H1 (cell line): ENCODE results near the gene RIMKLA. TPM values are rescaled to one million over a fixed set of nuclear protein-coding genes. Genes with fewer than 3 reads are reported as not detected.

Experiments
- CTCF ChIA-PET: fragments of 300-600 bp; sonication (Branson Sonifier 250); formaldehyde crosslinking; loops from one replicate; lab custom pipeline; 2021; ENCODE audit not compliant: partially characterized antibody; lab: Charles Lee
- POLR2A ChIA-PET: fragments of 300-600 bp; sonication (Branson Sonifier 250); formaldehyde crosslinking; loops from one replicate; lab custom pipeline; 2021; ENCODE audit warnings: inconsistent platforms; ENCODE audit not compliant: partially characterized antibody; lab: Charles Lee
- DNase-seq, 2 experiments: peaks; one replicate each; pipeline versions ENCODE4 v3.0.0 to v3.0.0-alpha.2; 2010 to 2022; ENCODE audit warnings: low spot score in 2 of 2, low read depth in 1 of 2, mixed read lengths in 1 of 2
- FAIRE-seq: peaks from 2 replicates; lab custom pipeline; 2011; peaks lifted over from hg19 to GRCh38; lab: Jason Lieb, UNC
- H2AFZ ChIP-seq: 2 replicates; pipeline ENCODE4 v1.8.1; 2012; ENCODE audit warnings: low read length, inconsistent platforms
- H2AK5ac ChIP-seq: 2 replicates; pipeline ENCODE4 v1.6.1; 2013; ENCODE audit warnings: low read depth, low read length
- H2BK120ac ChIP-seq: replicated peaks from 2 replicates; pipeline ENCODE3; 2013; ENCODE audit warnings: low read depth, low read length, inconsistent platforms
- H2BK12ac ChIP-seq: 2 replicates; pipeline ENCODE4 v1.6.1; 2013; ENCODE audit warnings: low read depth, low read length
- H2BK15ac ChIP-seq: 2 replicates; pipeline ENCODE4 v1.6.1; 2013; ENCODE audit warnings: low read length
- H2BK20ac ChIP-seq: 2 replicates; pipeline ENCODE4 v1.6.1; 2013; ENCODE audit warnings: low read length
- H2BK5ac ChIP-seq: 2 replicates; pipeline ENCODE4 v1.6.1; 2013; ENCODE audit warnings: low read depth, low read length
- H3K14ac ChIP-seq: 2 replicates; pipeline ENCODE4 v1.6.1; 2013; ENCODE audit warnings: inconsistent platforms; ENCODE audit not compliant: insufficient read length
- H3K18ac ChIP-seq: 2 replicates; pipeline ENCODE4 v1.6.1; 2013; ENCODE audit warnings: low read length; ENCODE audit errors: extremely low read depth
- H3K23ac ChIP-seq: 2 replicates; pipeline ENCODE4 v1.6.1; 2013; ENCODE audit warnings: inconsistent platforms; ENCODE audit not compliant: insufficient read length
- H3K23me2 ChIP-seq: 2 replicates; pipeline ENCODE4 v1.6.1; 2013; ENCODE audit warnings: low read depth, low read length
- H3K27ac ChIP-seq: 2 replicates; pipeline ENCODE4 v1.6.1; 2011; ENCODE audit warnings: low read depth, low read length, inconsistent platforms
- H3K27me3 ChIP-seq, 4 experiments: replicated peaks in 1 of 4; 1 replicate in 1 of 4; 2 replicates in 3 of 4; pipeline versions ENCODE4 v1.6.1 to v1.8.1; 2011 to 2013; ENCODE audit warnings: low read length in 3 of 4, mild to moderate bottlenecking in 3 of 4, inconsistent platforms in 2 of 4, mixed read lengths in 2 of 4, moderate library complexity in 1 of 4; ENCODE audit not compliant: control insufficient read depth in 3 of 4, insufficient read depth in 3 of 4; ENCODE audit errors: extremely low read depth in 1 of 4
- H3K36me3 ChIP-seq, 4 experiments: 2 replicates each; pipeline versions ENCODE4 v1.6.1 to v1.8.1; 2011 to 2013; ENCODE audit warnings: mild to moderate bottlenecking in 4 of 4, low read length in 3 of 4, moderate library complexity in 2 of 4, control low read depth in 1 of 4, inconsistent platforms in 1 of 4; ENCODE audit not compliant: insufficient read depth in 4 of 4, control insufficient read depth in 2 of 4
- H3K4ac ChIP-seq: replicated peaks from 2 replicates; pipeline ENCODE3; 2013; ENCODE audit warnings: low read length, low read depth, mixed read lengths, inconsistent platforms; ENCODE audit not compliant: insufficient read length
- H3K4me1 ChIP-seq, 4 experiments: replicated peaks in 1 of 4; 1 replicate in 1 of 4; 2 replicates in 3 of 4; pipeline versions ENCODE4 v1.6.1 to v1.8.1; 2011 to 2013; ENCODE audit warnings: low read length in 3 of 4, inconsistent platforms in 2 of 4, mixed read lengths in 1 of 4; ENCODE audit not compliant: insufficient read depth in 4 of 4, control insufficient read depth in 3 of 4
- H3K4me2 ChIP-seq, 2 experiments: 2 replicates each; pipeline versions ENCODE4 v1.6.1 to v1.8.1; 2011 to 2013; ENCODE audit warnings: low read depth in 2 of 2, low read length in 2 of 2, control low read depth in 1 of 2, inconsistent platforms in 1 of 2, mild to moderate bottlenecking in 1 of 2; ENCODE audit not compliant: insufficient read depth in 1 of 2
- H3K4me3 ChIP-seq, 4 experiments: fragments of 200-600, 300-600 bp in 1 of 4; sonication (generic), shearing (Covaris generic), sonication (Bioruptor Twin) in 1 of 4; 2 replicates each; pipeline versions ENCODE4 v1.5.1 to v1.8.1; 2011 to 2016; ENCODE audit warnings: low read length in 4 of 4, low read depth in 3 of 4, control low read depth in 2 of 4, inconsistent platforms in 2 of 4, mild to moderate bottlenecking in 2 of 4, mixed read lengths in 1 of 4, moderate library complexity in 1 of 4; ENCODE audit not compliant: insufficient read depth in 2 of 4; ENCODE audit errors: extremely low read depth in 1 of 4
- H3K56ac ChIP-seq: replicated peaks from 2 replicates; pipeline ENCODE3; 2013; ENCODE audit warnings: low read depth, mild to moderate bottlenecking, mixed read lengths, low read length, inconsistent platforms; ENCODE audit not compliant: insufficient read length
- H3K79me1 ChIP-seq: 2 replicates; pipeline ENCODE4 v1.6.1; 2013; ENCODE audit warnings: low read depth, low read length, control low read depth
- H3K79me2 ChIP-seq, 2 experiments: 2 replicates each; pipeline versions ENCODE4 v1.6.1 to v1.8.1; 2012 to 2013; ENCODE audit warnings: low read length in 2 of 2, mild to moderate bottlenecking in 2 of 2, inconsistent platforms in 1 of 2; ENCODE audit not compliant: insufficient read depth in 2 of 2, control insufficient read depth in 1 of 2
- H3K9ac ChIP-seq, 4 experiments: replicated peaks in 1 of 4; 1 replicate in 1 of 4; 2 replicates in 3 of 4; pipeline versions ENCODE4 v1.6.1 to v1.8.1; 2011 to 2013; ENCODE audit warnings: low read depth in 3 of 4, low read length in 3 of 4, control low read depth in 2 of 4, mild to moderate bottlenecking in 2 of 4, moderate library complexity in 2 of 4, inconsistent platforms in 1 of 4; ENCODE audit errors: extremely low read depth in 1 of 4
- H3K9me3 ChIP-seq, 2 experiments: 2 replicates each; pipeline versions ENCODE4 v1.6.1 to v1.8.1; 2012 to 2013; ENCODE audit warnings: mild to moderate bottlenecking in 2 of 2, moderate library complexity in 2 of 2, control low read depth in 1 of 2, inconsistent platforms in 1 of 2, low read depth in 1 of 2, low read length in 1 of 2, mixed read lengths in 1 of 2; ENCODE audit not compliant: insufficient read depth in 2 of 2
- H4K20me1 ChIP-seq, 2 experiments: replicated peaks in 1 of 2; 2 replicates each; pipeline versions ENCODE3 to v1.8.1; 2011 to 2013; ENCODE audit warnings: inconsistent platforms in 2 of 2, low read length in 2 of 2, mild to moderate bottlenecking in 1 of 2; ENCODE audit not compliant: insufficient read depth in 2 of 2, control insufficient read depth in 1 of 2
- H4K5ac ChIP-seq: 2 replicates; pipeline ENCODE4 v1.6.1; 2013; ENCODE audit warnings: low read length, low read depth, mixed read lengths, inconsistent platforms; ENCODE audit not compliant: insufficient read length
- H4K8ac ChIP-seq: 2 replicates; pipeline ENCODE4 v1.8.0; 2013; ENCODE audit warnings: mild to moderate bottlenecking, moderate library complexity, low read length, inconsistent platforms; ENCODE audit not compliant: insufficient read depth; ENCODE audit errors: extremely low read depth
- H4K91ac ChIP-seq: replicated peaks from 2 replicates; pipeline ENCODE3; 2013; ENCODE audit warnings: low read length, mixed read lengths, inconsistent platforms; ENCODE audit not compliant: insufficient read length
- ASH2L ChIP-seq: fragments of 200-600, 300-600 bp; sonication (generic); IDR thresholded peaks from one replicate; pipeline ENCODE4 v1.7.1; 2017; ENCODE audit warnings: low read length
- KDM5A ChIP-seq: fragments of 200-600 bp; IDR thresholded peaks from 2 replicates; pipeline ENCODE4 v1.7.1; 2012; ENCODE audit warnings: mild to moderate bottlenecking, low read length, inconsistent platforms, mixed read lengths
- MAX ChIP-seq: IDR thresholded peaks from 2 replicates; pipeline ENCODE4 v1.6.1; 2012; ENCODE audit warnings: inconsistent platforms
- SRF ChIP-seq: IDR thresholded peaks from 2 replicates; pipeline ENCODE4 v1.6.1; 2011; ENCODE audit warnings: mild to moderate bottlenecking, low read depth, low read length, moderate library complexity
- WGBS, 2 experiments: shearing (Covaris generic) in 1 of 2; methylation state at CpG; one replicate each; pipeline versions ENCODE4 v1.1.6 to v1.1.7; 2013 to 2015; ENCODE audit warnings: low lambda C conversion rate in 2 of 2, mixed read lengths in 2 of 2, inconsistent platforms in 1 of 2, low coverage in 1 of 2, missing lambda C conversion rate in 1 of 2; ENCODE audit not compliant: insufficient replicate concordance in 2 of 2, insufficient coverage in 1 of 2, insufficient read length in 1 of 2; ENCODE audit errors: extremely low coverage in 1 of 2, missing lambda C conversion rate in 1 of 2; 5-methylcytosine and 5-hydroxymethylcytosine counted together
- polyA plus RNA-seq, 7 experiments: library from polyadenylated mRNA; depleted of rRNA in 3 of 7; stranded (reverse) in 5 of 7; unstranded in 2 of 7; fragments of >200 nt in 5 of 7; fragments of 200-250 nt in 2 of 7; gene quantifications; 1 replicate in 5 of 7; 2 replicates in 1 of 7; 4 replicates in 1 of 7; pipeline versions ENCODE4 v1.2.1 to v1.2.3, GENCODE V29; 2011 to 2013; ENCODE audit warnings: missing spikeins in 2 of 7, mixed read lengths in 2 of 7
- total RNA-seq: library from RNA; stranded (reverse); fragmentation: NEBNext Ultra II Directional; extraction: Animal tissue kit (Norgen Biotek cat#: 25700); gene quantifications from 2 replicates; pipeline ENCODE4 v1.2.1, GENCODE V29; 2021

RIMKLA gene
- total and polyA plus RNA-seq, 2 of the 8 experiments (the other 6 are each of a cell fraction or from before 2014, with no cell fraction given), result 3.2 to 5.8 TPM

GRCh38 chr1:42453386-42453785 lies 72.8 kb downstream of the RIMKLA start:
- Histone ChIP-seq H3K56ac (no peak overlapping the region), H3K36me3 (peaks cover 0 to 5% (median 0%) of the 10 kb centered on the region in 4 experiments; a peak in 1 of 8 replicates), H2BK15ac (no peak overlapping the region), H4K91ac (no peak overlapping the region), H2AK5ac (no peak overlapping the region), H4K8ac (no peak overlapping the region), H3K4ac (no peak overlapping the region), H3K79me2 (no peaks in the 10 kb centered on the region), H3K79me1 (no peaks in the 10 kb centered on the region), H2BK120ac (no peak overlapping the region), H2BK5ac (no peak overlapping the region)
- CTCF ChIA-PET, result no interaction called here
- DNase-seq (no peak), FAIRE-seq (no peak)
- WGBS, 2 experiments, result 87% methylated on average over 4 of the region's 4 CpGs; no CpG with 5 or more reads in 1 of the 2 experiments
- no peak for TF ChIP-seq ASH2L
- TF ChIP-seq MAX, result no peak
- TF ChIP-seq SRF, result no peak
- no peak for TF ChIP-seq KDM5A
- TF ChIP-seq, all 59 proteins: peak for 0
- H3K4me2 ChIP-seq, result no peak overlapping the region
- H4K20me1 ChIP-seq, result no peaks in the 10 kb centered on the region
- H4K5ac ChIP-seq, result no peak overlapping the region
- H3K4me3 ChIP-seq, result no peak overlapping the region
- no peak overlapping the region for H2BK12ac ChIP-seq
- H3K23ac ChIP-seq, result no peak overlapping the region
- H3K27me3 ChIP-seq, result no peaks in the 10 kb centered on the region
- H2AFZ ChIP-seq, result no peak overlapping the region
- POLR2A ChIA-PET, result no interaction called here
- H3K9me3 ChIP-seq, result no peaks in the 10 kb centered on the region
- H3K9ac ChIP-seq, result no peak overlapping the region
- no peak overlapping the region for H3K14ac ChIP-seq
- H3K4me1 ChIP-seq, result peaks cover 0 to 9% (median 3%) of the 10 kb centered on the region in 4 experiments; a peak in 4 of 7 replicates
- no peak overlapping the region for H2BK20ac ChIP-seq
- H3K27ac ChIP-seq, result no peak overlapping the region
- H3K23me2 ChIP-seq, result peaks cover 7% of the 10 kb centered on the region
- H3K18ac ChIP-seq, result no peak overlapping the region
